ENCODE results near the gene PTPRE.
"Not testable (repeated sequence)": the region's sequence is repeated elsewhere in the genome, so short reads cannot be mapped to it uniquely, and the experiment has no call there.

Gene PTPRE

DNA sequence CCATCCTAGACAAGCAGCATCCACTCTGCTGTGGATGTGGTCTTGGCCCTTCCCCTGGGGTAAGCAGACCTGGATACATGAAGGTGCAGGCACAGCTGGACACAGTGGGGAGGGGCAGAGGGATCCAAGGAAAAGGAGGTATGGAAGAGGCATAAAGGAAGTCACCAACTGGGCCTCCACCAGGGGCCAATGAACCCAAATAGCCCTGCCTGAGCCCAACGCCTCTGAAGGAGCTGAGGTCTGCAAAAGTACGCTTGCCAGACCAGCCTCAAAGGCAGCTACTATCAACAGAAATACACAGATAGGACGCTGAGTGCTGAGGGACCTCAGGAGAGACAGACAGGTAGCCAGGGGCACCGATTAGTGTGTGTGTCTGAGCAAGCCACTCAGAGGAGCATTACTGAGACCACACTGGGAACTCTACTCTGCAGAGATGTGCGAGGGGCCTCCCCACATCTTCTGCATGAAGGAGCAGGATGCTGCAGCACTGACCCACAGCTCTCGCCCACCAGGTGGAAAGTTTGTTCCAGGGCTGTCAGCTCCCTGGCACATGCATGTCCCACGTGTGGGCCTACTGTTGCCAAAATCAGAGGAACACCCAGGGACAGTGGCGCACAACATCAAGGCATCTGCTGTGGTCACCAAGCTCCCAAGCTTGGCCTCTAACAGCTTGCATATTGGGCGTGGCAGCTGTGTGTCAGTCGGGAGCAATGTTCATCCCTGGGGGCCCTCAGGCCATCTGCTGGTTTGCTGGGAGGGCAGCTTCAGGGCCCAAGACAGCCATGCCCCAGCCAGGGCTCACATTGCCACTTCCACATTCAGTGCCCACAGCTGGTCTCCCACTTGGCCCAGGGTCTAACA is 179.3 kb downstream of the PTPRE start:
- DNase-seq (ENCODE audit: low read depth in 3 of 3, low spot score in 1 of 3) = no peak

GRCh38 chr10:128087146-128087883 is 180.4 kb downstream of the PTPRE start:
- DNase-seq (ENCODE audit: low read depth in 3 of 3, low spot score in 1 of 3) = no peak

DNA sequence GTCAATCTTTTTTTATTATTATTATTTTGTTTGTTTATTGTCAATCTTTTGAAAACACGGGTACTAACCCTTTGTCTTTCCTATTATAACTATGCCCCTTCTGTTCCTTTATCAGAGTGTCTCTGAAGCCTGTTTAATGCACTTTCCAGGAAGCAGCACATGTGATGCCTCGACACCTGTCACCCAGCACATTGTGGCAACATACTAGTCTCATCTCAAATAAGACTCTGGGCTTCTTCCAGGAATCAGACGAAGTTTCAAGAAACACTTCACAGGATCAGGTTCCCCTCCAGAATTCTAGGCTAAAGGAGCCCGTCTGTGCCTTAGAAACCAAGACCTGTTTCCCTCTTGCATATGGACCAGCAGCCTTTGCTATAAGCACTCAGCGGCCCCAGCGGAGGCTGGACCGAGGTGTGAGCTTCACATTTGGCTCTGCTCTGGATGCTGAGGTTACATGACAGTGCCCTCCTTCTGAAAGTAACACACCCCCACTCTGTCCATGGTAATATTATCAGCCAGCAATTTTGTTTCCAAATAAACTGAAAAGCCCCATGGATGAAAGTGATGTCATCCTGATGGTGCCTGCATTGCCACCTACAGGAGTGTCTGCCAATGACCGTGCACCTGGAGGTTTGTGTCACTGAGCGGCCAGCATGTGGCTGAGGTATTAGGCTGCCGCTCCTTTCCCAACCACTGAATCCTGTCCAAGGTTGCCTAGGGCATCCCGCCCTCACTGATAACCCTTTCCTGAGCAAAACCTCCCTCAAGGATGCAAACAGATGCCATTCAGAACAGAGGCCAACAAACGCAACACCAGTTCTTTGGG is 181.2 kb downstream of the PTPRE start:
- DNase-seq (ENCODE audit: low read depth in 3 of 3, low spot score in 1 of 3) = no peak

- DNase-seq (ENCODE audit: low read depth in 3 of 3, low spot score in 1 of 3) = no peak
These were observed 184.8 kb downstream of the PTPRE start for GRCh38 chr10:128091636-128092210.

DNA sequence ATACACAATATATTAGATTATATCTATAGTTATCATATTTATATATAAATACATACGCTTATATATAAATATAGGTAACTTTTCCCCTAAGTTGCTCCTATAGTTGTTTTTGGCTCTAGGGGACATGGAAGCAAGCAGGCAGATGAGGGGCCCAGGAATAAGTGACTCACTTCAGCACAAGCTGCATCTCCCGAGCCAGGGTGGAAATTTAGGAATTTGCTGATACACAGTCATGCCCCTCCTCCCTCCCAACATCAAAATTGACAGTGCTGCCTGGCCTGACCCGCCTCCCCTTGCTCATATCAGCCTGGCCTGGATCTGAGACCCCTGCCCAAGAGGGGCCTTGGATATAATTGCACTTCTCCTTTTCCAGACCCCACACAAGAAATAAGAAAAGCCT is 185.6 kb downstream of the PTPRE start:
- no peak for DNase-seq (ENCODE audit: low read depth in 3 of 3, low spot score in 1 of 3)

- DNase-seq (ENCODE audit: low read depth in 3 of 3, low spot score in 1 of 3) = not testable (repeated sequence)
These were observed 187.7 kb downstream of the PTPRE start for GRCh38 chr10:128094596-128094995.

GRCh38 chr10:128095027-128095752 is 188.3 kb downstream of the PTPRE start:
- DNase-seq (ENCODE audit: low read depth in 3 of 3, low spot score in 1 of 3) = no peak

GRCh38 chr10:128095753-128096469 is 189.0 kb downstream of the PTPRE start:
- DNase-seq (ENCODE audit: low read depth in 3 of 3, low spot score in 1 of 3) = no peak

DNA sequence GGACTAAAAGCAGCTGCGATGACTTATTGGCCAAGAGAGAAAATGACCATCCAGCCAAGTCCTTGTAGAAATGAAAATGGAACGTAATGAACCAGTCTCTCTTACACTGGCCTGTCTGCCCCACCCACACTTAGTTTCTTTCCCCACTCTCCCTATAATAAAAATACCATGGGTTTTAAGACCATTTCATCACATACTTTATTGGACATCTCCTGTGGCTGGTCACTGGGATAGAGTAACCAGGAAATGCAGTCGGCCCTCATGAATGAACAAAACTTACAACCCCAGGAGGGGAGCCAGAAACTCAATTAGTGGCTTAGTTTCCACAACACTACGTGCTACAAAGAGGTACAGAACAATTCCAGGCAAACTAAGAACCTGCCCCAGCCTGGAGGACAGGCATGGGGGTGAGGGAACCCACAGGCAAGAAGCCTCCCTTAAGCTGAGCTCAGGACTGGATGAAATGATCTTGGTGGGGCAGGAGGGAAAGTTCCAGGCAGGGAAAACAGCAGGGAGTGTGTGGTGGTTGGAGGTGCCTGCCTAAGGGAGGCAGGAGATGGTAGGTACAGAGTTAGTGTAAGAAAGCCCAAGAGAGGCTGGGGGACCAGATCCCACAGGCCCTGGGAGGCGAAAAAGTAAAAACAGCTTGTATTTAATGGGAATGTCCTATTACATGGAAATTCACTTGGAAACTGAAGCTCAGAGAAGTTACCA is 189.7 kb downstream of the PTPRE start:
- DNase-seq (ENCODE audit: low read depth in 3 of 3, low spot score in 1 of 3) = no peak

GRCh38 chr10:128097783-128098182 is 190.9 kb downstream of the PTPRE start:
- no peak for DNase-seq (ENCODE audit: low read depth in 3 of 3, low spot score in 1 of 3)

DNA sequence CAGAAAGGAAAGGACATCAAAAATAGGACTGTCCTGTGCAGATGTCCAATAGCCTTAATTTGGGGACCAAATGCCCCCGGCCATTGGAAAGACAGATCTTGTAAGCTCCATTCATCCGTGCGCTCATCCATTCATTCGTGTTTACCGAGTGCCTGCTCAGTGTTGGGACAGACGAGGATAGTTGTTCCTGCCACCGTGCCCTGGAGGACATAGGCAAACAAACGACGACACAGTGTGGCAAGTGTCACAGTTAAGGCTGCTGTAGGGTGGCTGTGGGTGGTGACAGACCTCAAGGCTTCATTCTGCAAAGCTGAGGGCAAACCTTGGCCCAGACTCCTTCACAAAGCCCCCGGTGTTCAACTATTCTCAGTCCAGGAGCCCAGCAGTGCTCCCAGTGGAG is 191.7 kb downstream of the PTPRE start:
- no peak for DNase-seq (ENCODE audit: low read depth in 3 of 3, low spot score in 1 of 3)

DNA sequence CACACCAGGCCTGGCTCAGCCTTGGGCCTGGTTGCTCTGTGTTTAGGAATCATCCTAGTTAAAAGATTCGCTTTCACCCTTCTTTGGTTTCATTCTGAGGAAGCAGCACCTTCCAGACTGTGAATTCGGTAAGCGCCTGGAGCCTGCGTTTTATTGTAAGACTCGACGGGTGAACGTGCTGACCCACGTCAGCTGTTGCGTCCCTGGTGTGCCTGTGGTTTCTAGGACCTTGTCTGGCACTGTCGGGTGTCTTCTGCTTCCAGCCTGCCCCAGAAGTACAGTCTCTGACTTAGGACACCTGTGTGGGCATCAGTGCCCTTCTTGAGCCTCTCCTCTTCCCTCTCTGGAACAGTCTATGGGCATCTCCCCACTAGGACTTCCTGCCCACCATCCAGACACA is 193.0 kb downstream of the PTPRE start:
- DNase-seq (ENCODE audit: low read depth in 3 of 3, low spot score in 1 of 3) = no peak

GRCh38 chr10:128101901-128102300 is 195.0 kb downstream of the PTPRE start:
- DNase-seq (ENCODE audit: low read depth in 3 of 3, low spot score in 1 of 3) = no peak

GRCh38 chr10:128102480-128103228 is 195.8 kb downstream of the PTPRE start:
- DNase-seq (ENCODE audit: low read depth in 3 of 3, low spot score in 1 of 3) = no peak

- no peak for DNase-seq (ENCODE audit: low read depth in 3 of 3, low spot score in 1 of 3)
These were observed 196.4 kb downstream of the PTPRE start for GRCh38 chr10:128103229-128103714.

- no peak for DNase-seq (ENCODE audit: low read depth in 3 of 3, low spot score in 1 of 3)
These were observed 198.5 kb downstream of the PTPRE start for GRCh38 chr10:128105383-128105782.

GRCh38 chr10:128109707-128110106 is 202.8 kb downstream of the PTPRE start:
- no peak for DNase-seq (ENCODE audit: low read depth in 3 of 3, low spot score in 1 of 3)

DNA sequence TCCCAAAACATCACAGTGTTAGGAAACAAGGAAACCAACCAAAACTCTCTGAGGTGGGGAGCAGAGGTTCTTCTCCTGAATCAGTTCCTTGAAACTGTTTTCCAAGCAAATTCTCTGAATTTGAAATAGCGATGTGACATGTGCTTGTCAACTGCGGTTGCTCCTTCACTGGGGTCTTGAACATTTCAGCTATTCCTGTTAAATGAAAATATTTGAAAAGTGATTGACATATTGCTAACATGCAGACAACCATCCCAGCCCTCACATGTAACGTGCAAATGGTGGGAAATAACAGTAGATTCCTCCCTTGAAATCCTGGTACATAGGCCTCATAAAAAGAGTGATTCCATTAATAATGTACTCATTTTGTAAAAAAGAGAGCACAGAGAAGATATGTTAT is 203.4 kb downstream of the PTPRE start:
- DNase-seq (ENCODE audit: low read depth in 3 of 3, low spot score in 1 of 3) = no peak
